LNCAP (cell line): Measurements from ENCODE around the gene CCDC183.

ENCODE experiments used
- TF ChIP-seq, protein P1 (sequence below): fragments of 450-650 bp; IDR thresholded peaks from 2 replicates; pipeline ENCODE4 v1.5.1; 2017; ENCODE audit warnings: mild to moderate bottlenecking

The CCDC183 gene

DNA sequence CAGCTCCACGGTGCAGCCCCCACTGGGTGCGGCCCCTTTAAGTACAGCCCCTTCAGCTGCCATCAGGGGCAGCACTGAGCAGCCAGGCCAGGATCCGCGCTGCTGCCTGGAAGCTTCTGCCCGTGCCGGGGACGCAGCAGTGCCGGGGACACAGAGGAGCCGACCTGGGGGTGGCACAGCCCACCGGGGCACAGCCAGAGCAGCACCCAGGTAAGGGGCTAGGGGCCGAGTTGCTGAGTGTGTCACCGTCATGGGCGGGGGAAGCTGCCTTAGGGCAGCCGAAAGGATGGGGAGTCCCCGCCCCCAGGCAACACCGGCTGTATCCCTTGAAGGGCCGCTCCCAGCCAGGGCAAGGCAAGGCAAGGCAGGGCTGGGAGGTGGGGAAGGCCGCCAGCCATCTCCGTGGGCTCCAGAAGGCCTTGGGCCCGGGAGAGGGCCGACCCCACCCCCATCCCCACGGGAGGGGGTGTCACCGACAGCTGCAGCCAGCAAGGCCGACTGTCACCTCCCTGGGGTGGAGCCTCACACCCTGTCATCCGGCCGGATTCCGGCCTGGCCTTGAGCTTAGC, 46.3 kb downstream of the CCDC183 start, which contains the start of gene AJM1:
Gene AJM1, plus strand, starts transcription at position 99 of the 569 bp plus-strand sequence. CDS start 1,937 bp downstream, outside the sequence.
- TF ChIP-seq, protein P1, sequence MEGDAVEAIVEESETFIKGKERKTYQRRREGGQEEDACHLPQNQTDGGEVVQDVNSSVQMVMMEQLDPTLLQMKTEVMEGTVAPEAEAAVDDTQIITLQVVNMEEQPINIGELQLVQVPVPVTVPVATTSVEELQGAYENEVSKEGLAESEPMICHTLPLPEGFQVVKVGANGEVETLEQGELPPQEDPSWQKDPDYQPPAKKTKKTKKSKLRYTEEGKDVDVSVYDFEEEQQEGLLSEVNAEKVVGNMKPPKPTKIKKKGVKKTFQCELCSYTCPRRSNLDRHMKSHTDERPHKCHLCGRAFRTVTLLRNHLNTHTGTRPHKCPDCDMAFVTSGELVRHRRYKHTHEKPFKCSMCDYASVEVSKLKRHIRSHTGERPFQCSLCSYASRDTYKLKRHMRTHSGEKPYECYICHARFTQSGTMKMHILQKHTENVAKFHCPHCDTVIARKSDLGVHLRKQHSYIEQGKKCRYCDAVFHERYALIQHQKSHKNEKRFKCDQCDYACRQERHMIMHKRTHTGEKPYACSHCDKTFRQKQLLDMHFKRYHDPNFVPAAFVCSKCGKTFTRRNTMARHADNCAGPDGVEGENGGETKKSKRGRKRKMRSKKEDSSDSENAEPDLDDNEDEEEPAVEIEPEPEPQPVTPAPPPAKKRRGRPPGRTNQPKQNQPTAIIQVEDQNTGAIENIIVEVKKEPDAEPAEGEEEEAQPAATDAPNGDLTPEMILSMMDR, result peak; percentile 46

DNA sequence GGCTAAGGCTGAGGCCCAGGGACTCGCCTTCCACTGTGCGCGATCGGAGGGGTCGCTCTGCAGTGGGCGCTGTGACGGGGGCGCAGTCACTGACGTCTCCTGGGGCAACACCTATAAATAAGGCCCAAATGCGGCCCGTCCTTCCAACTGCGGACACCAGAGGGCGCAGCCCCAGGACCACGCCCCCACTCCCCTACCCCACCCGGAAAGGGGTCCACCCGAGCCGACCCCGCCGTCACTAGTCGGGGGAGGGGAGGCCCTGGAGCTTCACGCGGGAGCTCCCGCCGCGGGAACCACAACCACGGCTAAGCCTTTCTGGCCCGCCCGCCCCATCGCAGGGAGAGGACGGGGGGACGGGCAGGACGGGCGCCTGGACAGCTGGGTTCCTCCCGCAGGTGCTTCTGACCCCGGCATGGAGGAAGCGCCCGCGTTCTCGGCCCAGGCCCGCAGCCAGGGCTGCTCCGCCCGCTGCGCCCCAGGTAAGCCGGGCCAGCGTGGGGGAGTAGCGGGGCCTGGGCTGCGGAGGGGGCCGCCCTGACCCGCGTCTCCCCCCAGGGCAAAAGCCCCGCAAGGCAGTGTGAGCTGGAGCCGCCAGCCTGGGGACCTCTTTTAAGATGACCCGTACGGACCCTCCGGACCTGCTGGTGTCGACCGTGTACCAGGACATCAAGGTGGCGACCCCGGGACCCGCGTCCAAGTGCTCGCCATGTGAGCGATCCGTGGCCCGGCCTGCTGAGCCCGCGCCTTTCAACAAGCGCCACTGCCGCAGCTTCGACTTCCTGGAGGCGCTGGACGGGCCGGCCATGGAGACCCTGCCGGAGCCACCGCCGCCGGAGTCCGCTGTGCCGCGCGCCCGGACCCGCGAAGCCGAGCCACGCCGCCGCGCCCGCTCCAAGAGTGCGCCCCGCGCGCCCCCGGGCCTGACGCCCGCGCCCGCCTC, 47.9 kb downstream of the CCDC183 start:
- TF ChIP-seq, protein P1, result peak; percentile 61

DNA sequence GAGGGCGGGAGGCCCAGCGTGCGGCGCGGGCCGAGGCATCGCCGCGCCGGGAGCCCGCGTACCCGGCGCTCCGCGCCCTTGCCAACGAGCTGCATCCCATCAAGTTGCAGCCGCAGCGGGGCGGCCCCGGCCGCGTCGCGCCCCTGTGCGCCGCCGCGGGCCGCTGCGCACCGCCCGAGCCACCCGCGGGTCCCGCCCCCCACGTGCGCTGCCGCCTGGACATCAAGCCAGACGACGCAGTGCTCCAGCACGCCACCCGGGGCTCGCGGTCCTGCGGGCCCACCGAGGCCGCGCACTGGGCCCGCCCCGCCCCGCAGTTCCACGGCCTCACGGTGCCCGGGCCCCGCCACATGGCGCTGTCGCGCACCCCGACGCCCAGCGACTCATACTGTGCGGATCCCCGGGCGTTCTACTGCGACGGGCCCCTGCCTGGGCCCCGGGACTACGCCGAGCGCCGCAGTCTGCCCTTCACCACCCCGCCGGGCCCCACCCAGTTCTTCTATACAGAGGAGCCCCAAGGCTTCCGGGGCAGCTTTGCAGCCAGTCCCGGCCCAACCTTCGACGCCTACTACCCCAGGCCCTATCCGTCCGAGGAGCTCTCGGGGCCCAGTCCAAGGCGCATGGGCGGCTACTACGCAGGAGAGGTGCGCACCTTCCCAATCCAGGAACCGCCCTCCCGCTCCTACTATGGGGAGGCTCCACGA, 48.8 kb downstream of the CCDC183 start:
- TF ChIP-seq, protein P1, result no peak

DNA sequence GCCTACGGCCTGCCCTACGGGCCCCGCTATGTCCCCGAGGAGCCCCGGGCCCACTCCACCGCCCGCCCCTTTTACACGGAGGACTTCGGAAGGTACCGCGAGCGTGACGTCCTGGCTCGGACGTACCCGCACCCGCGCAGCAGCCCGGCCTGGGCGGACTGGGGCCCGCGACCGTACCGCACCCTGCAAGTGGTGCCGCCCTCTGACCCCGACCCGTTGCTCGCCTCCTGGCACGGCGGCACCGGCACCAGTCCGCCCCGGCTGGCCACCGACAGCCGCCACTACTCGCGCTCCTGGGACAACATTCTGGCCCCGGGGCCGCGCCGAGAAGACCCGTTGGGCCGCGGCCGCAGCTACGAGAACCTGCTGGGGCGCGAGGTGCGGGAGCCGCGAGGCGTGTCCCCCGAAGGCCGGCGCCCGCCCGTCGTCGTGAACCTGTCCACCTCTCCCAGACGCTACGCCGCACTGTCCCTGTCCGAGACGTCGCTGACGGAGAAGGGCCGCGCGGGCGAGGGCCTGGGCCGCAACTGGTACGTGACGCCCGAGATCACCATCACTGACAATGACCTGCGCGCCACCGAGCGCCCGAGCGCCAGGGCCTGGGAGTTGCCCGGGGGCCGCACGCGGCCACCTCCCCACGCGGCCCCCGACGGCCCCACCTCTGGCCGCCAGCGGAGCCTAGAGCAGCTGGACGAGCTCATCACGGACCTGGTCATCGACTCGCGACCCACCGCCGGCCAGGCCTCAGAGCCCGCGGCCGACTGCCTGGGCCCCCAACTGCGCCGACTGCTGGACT, 49.5 kb downstream of the CCDC183 start:
- TF ChIP-seq, protein P1, result no peak

DNA sequence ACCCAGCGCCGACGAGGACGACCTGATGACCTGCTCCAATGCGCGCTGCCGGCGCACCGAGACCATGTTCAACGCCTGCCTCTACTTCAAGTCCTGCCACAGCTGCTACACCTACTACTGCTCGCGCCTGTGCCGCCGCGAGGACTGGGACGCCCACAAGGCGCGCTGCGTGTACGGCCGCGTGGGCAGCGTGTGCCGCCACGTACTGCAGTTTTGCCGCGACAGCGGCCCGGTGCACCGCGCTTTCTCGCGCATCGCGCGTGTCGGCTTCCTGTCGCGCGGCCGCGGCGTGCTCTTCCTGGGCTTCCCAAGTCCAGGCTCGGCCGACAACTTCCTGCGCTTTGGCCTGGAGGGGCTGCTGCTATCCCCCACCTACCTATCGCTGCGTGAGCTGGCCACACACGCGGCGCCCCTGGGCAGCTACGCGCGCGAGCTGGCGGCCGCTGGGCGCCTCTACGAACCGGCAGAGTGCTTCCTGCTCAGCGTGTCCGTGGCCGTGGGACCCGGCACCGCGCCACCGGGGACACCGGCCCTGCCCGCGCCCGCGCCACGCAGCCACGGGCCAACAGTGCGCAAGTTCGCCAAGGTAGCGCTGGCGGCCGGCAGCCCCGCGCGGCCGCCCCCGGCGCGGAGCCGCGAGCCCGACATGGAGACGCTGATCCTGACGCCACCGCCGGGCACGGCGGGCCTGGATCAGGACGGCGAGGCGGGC, 50.4 kb downstream of the CCDC183 start:
- TF ChIP-seq, protein P1, result no peak

DNA sequence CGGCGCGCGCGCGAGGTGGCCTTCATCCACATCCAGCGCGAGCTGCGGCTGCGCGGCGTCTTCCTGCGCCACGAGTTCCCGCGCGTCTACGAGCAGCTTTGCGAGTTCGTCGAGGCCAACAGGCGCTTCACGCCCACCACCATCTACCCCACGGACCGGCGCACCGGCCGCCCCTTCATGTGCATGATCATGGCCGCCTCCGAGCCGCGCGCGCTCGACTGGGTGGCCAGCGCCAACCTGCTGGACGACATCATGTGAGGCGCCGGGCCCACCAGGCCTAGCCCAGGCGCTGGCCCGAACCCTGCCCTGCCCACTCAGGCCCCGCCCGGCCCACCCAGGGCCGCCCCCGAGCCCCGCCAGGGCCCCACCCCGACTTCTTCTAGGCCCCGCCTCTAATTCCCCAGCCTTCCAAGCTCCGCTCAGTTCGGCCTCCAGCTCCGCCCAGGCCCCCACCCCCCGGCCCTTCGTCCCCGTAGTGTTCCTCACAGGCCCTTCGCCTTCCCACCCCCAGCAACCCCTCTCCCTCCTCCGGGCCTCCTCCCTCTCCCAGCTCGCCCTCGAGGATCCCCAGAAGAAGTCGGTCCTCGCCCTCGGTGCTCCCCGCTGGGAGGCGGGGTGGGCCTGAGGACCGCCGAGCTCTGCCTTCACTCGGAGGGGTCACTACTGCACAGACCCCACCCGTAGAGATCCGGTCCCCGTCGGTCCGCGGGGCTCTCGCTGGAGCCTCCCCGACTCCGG, 51.1 kb downstream of the CCDC183 start:
- TF ChIP-seq, protein P1, result no peak
